HUES6 (cell line): ENCODE data around the gene FOLR3.
"Not testable (repeated sequence)": the region's sequence is repeated elsewhere in the genome, so short reads cannot be mapped to it uniquely, and the experiment has no call there.

ENCODE experiments used
- H3K27ac ChIP-seq: 2 replicates; pipeline ENCODE4 v1.7.0; 2013; ENCODE audit warnings: low read depth, mild to moderate bottlenecking, low read length, inconsistent platforms
- H3K27me3 ChIP-seq: 2 replicates; pipeline ENCODE4 v1.6.1; 2013; ENCODE audit warnings: low read length; ENCODE audit not compliant: control insufficient read depth, insufficient read depth
- H3K36me3 ChIP-seq: 2 replicates; pipeline ENCODE4 v1.6.1; 2013; ENCODE audit warnings: low read length; ENCODE audit not compliant: control insufficient read depth, insufficient read depth
- H3K4me1 ChIP-seq: 2 replicates; pipeline ENCODE4 v1.6.1; 2013; ENCODE audit warnings: low read length; ENCODE audit not compliant: control insufficient read depth, insufficient read depth
- H3K4me3 ChIP-seq: 2 replicates; pipeline ENCODE4 v1.5.1; 2013; ENCODE audit warnings: low read depth, low read length
- H3K9ac ChIP-seq: one replicate; pipeline ENCODE4 v1.6.1; 2013; ENCODE audit warnings: mild to moderate bottlenecking, low read length
- H3K9me3 ChIP-seq: 2 replicates; pipeline ENCODE4 v1.6.1; 2013; ENCODE audit warnings: low read depth, low read length; ENCODE audit not compliant: control insufficient read depth, insufficient read depth

The FOLR3 gene

DNA sequence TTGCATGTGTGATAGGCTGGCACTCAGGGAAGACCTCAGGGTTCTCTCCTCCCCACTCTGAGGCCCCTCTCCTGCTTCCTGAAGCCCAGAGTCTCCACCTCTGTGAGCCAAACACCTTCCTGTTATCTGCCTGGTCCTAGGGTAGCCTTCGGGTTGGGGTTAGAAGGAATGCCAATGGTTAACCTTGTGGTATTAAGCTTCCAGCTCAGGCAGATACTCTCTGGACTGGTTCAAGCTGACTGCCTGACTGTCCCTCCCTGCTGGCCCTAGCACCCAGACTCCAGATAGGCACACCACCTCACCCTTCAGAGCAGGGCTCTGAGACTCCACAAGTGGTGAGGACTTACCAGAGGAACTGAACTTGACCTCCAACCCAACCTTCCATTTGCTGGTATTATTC lies 7.0 kb downstream of the FOLR3 start:
- not testable (repeated sequence) for H3K9ac ChIP-seq, H3K9me3 ChIP-seq, H3K4me3 ChIP-seq, H3K27ac ChIP-seq, H3K36me3 ChIP-seq, H3K27me3 ChIP-seq, H3K4me1 ChIP-seq

DNA sequence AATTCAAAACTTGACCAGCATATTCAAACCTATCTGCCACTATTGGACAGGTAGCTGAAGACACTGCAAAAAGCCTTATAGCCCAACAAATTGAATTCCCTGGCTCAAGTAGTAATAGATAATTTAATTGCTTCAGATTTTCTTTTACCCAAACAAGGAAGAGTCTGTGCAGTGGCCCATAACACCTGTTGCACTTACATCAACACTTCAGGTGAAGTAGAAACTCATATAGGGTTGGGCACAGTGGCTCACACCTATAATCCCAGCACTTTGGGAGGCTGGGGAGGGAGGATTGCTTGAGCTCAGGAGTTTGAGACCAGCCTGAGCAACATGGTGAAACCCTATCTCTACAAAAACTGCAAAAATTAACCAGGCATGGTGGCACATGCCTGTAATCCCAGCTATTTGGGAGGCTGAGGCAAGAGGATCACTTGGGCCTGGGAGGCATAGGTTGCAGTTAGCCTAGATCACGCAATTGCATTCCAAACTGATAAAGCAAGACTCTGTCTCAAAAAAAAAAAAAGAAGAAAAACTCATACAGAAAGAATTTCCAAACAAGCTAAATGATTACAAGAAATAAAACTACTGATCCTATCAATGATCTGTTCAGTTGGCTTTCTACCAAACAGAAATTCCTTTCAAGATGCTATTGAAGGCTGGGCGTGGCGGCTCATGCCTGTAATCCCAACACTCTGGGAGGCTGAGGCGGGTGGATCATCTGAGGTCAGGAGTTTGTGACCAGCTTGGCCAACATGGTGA lies 9.5 kb downstream of the FOLR3 start:
- Histone ChIP-seq H3K9me3 (no peaks in the 10 kb centered on the region), H3K36me3 (no peaks in the 10 kb centered on the region), H3K4me3 (no peak overlapping the region), H3K9ac (no peak overlapping the region), H3K27me3 (peaks cover 3% of the 10 kb centered on the region; the same call in 1 of the 2 replicates), H3K4me1 (peaks cover 4% of the 10 kb centered on the region; the same call in 1 of the 2 replicates), H3K27ac (no peak overlapping the region)

- no peaks in the 10 kb centered on the region for H3K36me3 ChIP-seq
- H3K9ac ChIP-seq = no peak overlapping the region
- no peaks in the 10 kb centered on the region for H3K9me3 ChIP-seq
- no peak overlapping the region for H3K27ac ChIP-seq
- H3K4me3 ChIP-seq = no peak overlapping the region
- no peaks in the 10 kb centered on the region for H3K4me1 ChIP-seq
- H3K27me3 ChIP-seq = no peaks in the 10 kb centered on the region
Observed at GRCh38 chr11:72146625-72147024, 11.1 kb downstream of the FOLR3 start.

GRCh38 chr11:72150882-72151281 lies 15.4 kb downstream of the FOLR3 start:
- H3K27me3 ChIP-seq = no peaks in the 10 kb centered on the region
- H3K36me3 ChIP-seq = no peaks in the 10 kb centered on the region
- H3K9ac ChIP-seq = no peak overlapping the region
- no peak overlapping the region for H3K27ac ChIP-seq
- no peaks in the 10 kb centered on the region for H3K4me1 ChIP-seq
- H3K9me3 ChIP-seq = no peaks in the 10 kb centered on the region
- H3K4me3 ChIP-seq = no peak overlapping the region

- H3K27me3 ChIP-seq, H3K9me3 ChIP-seq, H3K4me3 ChIP-seq, H3K36me3 ChIP-seq, H3K27ac ChIP-seq, H3K9ac ChIP-seq, H3K4me1 ChIP-seq: not testable (repeated sequence)
Observed at GRCh38 chr11:72153874-72154273, 18.3 kb downstream of the FOLR3 start.

- Histone ChIP-seq H3K4me1 (no peaks in the 10 kb centered on the region), H3K9me3 (no peaks in the 10 kb centered on the region), H3K27me3 (no peaks in the 10 kb centered on the region), H3K9ac (no peak overlapping the region), H3K36me3 (no peaks in the 10 kb centered on the region), H3K27ac (no peak overlapping the region), H3K4me3 (no peak overlapping the region)
Observed at GRCh38 chr11:72154816-72155215, 19.3 kb downstream of the FOLR3 start.

- no peak overlapping the region for H3K27ac ChIP-seq
- H3K9me3 ChIP-seq = no peaks in the 10 kb centered on the region
- H3K4me1 ChIP-seq = no peaks in the 10 kb centered on the region
- H3K9ac ChIP-seq = no peak overlapping the region
- H3K36me3 ChIP-seq = no peaks in the 10 kb centered on the region
- no peaks in the 10 kb centered on the region for H3K27me3 ChIP-seq
- no peak overlapping the region for H3K4me3 ChIP-seq
Observed at GRCh38 chr11:72155751-72156150, 20.2 kb downstream of the FOLR3 start.

GRCh38 chr11:72157131-72157530 lies 21.6 kb downstream of the FOLR3 start:
- H3K4me1 ChIP-seq = no peaks in the 10 kb centered on the region
- H3K27ac ChIP-seq = no peak overlapping the region
- no peak overlapping the region for H3K9ac ChIP-seq
- H3K36me3 ChIP-seq = no peaks in the 10 kb centered on the region
- no peak overlapping the region for H3K4me3 ChIP-seq
- H3K27me3 ChIP-seq = no peaks in the 10 kb centered on the region
- H3K9me3 ChIP-seq = no peaks in the 10 kb centered on the region

GRCh38 chr11:72160319-72160718 lies 24.8 kb downstream of the FOLR3 start:
- Histone ChIP-seq H3K27me3 (no peaks in the 10 kb centered on the region), H3K9ac (no peak overlapping the region), H3K36me3 (no peaks in the 10 kb centered on the region), H3K4me3 (no peak overlapping the region), H3K27ac (no peak overlapping the region), H3K4me1 (no peaks in the 10 kb centered on the region), H3K9me3 (no peaks in the 10 kb centered on the region)

DNA sequence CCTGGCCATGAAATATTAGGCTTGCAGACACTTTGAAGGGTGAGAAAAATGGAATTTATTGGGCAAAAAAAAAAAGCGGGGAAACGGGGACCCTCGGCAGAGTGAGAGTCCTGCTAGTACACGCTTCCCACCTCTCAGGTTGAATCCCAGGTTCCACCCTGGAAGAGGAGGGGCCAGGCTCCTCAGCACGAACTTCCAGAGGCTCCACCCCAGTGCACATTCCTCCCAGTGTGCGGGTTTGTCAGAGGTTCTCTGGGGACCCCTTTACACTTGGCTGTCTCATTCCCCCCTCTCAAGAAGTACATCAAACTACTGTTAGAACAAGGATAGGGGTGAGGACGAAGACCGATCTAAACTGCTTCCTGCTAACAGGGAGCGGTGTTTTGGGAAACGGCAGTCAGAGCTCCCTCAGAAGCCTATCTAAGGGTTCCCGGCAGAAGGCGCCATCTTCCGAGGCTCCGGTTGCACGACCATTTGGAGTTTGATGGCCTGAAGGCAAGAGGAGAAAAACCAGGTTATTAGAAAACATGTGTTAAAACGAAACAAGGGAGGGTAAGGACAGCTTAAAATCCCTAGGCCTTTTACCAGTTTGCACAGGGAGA lies 27.5 kb downstream of the FOLR3 start:
- Histone ChIP-seq H3K4me3 (no peak overlapping the region), H3K27me3 (no peaks in the 10 kb centered on the region), H3K9me3 (0 out of 2 replicates have a peak, but pooled peaks cover 4% of the 10 kb centered on the region), H3K9ac (no peak overlapping the region), H3K36me3 (no peaks in the 10 kb centered on the region), H3K27ac (no peak overlapping the region), H3K4me1 (no peaks in the 10 kb centered on the region)

- not testable (repeated sequence) for H3K4me1 ChIP-seq, H3K27ac ChIP-seq, H3K27me3 ChIP-seq, H3K4me3 ChIP-seq, H3K36me3 ChIP-seq, H3K9ac ChIP-seq, H3K9me3 ChIP-seq
Observed at GRCh38 chr11:72164187-72164586, 28.7 kb downstream of the FOLR3 start.
